ENCODE results near the gene SLAMF7. TPM values are rescaled to one million over a fixed set of nuclear protein-coding genes. Genes with fewer than 3 reads are reported as not detected.

SLAMF7 gene
- total and polyA plus RNA-seq, 10 of the 15 experiments (the other 5 are each of a cell fraction or from before 2014, with no cell fraction given) = 66.6 to 284 (median 108) TPM

GRCh38 chr1:160706526-160707235 lies 32.4 kb upstream of the SLAMF7 start:
- in situ Hi-C loops (cut with MboI) = no loop called here
- TF ChIP-seq WRNIP1 (IDR thresholded peaks at IDR 0.05; ENCODE audit: borderline replicate concordance, low read depth, low read length) (no peak), NR2C2 (IDR thresholded peaks at IDR 0.05; ENCODE audit: borderline replicate concordance, control insufficient read depth, insufficient read length, low read depth) (no peak), ATF7 (IDR thresholded peaks at IDR 0.05; ENCODE audit: low read depth) (no peak), NKRF (conservative IDR thresholded peaks at IDR 0.05) (no peak), NFIC (IDR thresholded peaks at IDR 0.05; ENCODE audit: low read depth, low read length) (peak; percentile 20; the same call in 1 of the 2 replicates), CEBPB (IDR thresholded peaks at IDR 0.05; ENCODE audit: borderline replicate concordance in 1 of 2, low read depth in 2 of 2, low read length in 2 of 2) (0 out of 4 replicates have a peak, but pooled peaks of 1 of the 2 experiments have one; percentile 52), CREM (IDR thresholded peaks at IDR 0.05; ENCODE audit: low read depth) (no peak), FOXK2 (IDR thresholded peaks at IDR 0.05) (no peak), USF1 (IDR thresholded peaks at IDR 0.05; ENCODE audit: borderline replicate concordance, extremely low read length, insufficient read depth, low read depth, low read length) (no peak), ZBED1 (IDR thresholded peaks at IDR 0.05; ENCODE audit: borderline replicate concordance) (no peak), MLLT1 (IDR thresholded peaks at IDR 0.05) (no peak), IRF5 (IDR thresholded peaks at IDR 0.05; ENCODE audit: borderline replicate concordance) (no peak), BHLHE40 (IDR thresholded peaks at IDR 0.05; ENCODE audit: borderline replicate concordance in 1 of 2, low read depth in 2 of 2, low read length in 1 of 2) (no peak)

More at GRCh38 chr1:160706526-160707235, 32.4 kb upstream of the SLAMF7 start:
- ChIA-PET SMC1A (ENCODE audit: uncharacterized antibody, unreplicated experiment) (interaction anchor here (0.8 to 7.6 kb wide), 22 partner anchors 9 to 278 kb away, joined by 3 to 82 read pairs (median 7); partner anchors contain the start of genes SLAMF1 and SLAMF7), POLR2A (interaction anchor here (0.5 to 3.7 kb wide), 20 partner anchors 17 to 332 kb away, joined by 3 to 27 read pairs (median 6); partner anchors contain the start of genes SLAMF1 and TSTD1), CTCF (interaction anchor here (0.9 to 5.7 kb wide), 16 partner anchors 9 to 278 kb away, joined by 3 to 59 read pairs (median 9); partner anchors contain the start of genes SLAMF1 and SLAMF7), RAD21 (ENCODE audit: unreplicated experiment) (interaction anchor here (0.8 to 5.4 kb wide), 16 partner anchors 18 to 363 kb away, joined by 3 to 42 read pairs (median 10); partner anchors contain the start of genes ARHGAP30 and SLAMF7)
- intact Hi-C loops (cut with micrococcal nuclease; ENCODE audit: unreplicated experiment) = loop anchor here (5.0 kb wide), 1 partner anchor 59 kb away; the partner anchor contains the start of gene SLAMF1
- Histone ChIP-seq H3K27ac (ENCODE audit: control insufficient read depth, insufficient read depth) (peak overlapping the region; percentile 100), H3K4me3 (peak overlapping the region; percentile 93), H3K9me3 (replicated peaks; ENCODE audit: control insufficient read depth, insufficient read depth, low read length) (no peaks in the 10 kb centered on the region), H3K27me3 (replicated peaks in 1 of 2; ENCODE audit: control insufficient read depth in 2 of 2, insufficient read depth in 2 of 2, low read length in 1 of 2) (no peaks in the 10 kb centered on the region), H3K4me1 (ENCODE audit: control insufficient read depth, insufficient read depth, low read length) (peaks cover 7% of the 10 kb centered on the region; the same call in 1 of the 2 replicates), H4K20me1 (ENCODE audit: control insufficient read depth, insufficient read depth) (peaks cover 7% of the 10 kb centered on the region; the same call in 1 of the 2 replicates), H3K4me2 (ENCODE audit: control insufficient read depth, insufficient read depth) (peak overlapping the region; percentile 88), H2AFZ (ENCODE audit: control insufficient read depth, low read depth, low read length) (no peak overlapping the region), H3K9ac (ENCODE audit: control insufficient read depth, insufficient read depth, low read length) (peak overlapping the region; percentile 100), H3K79me2 (ENCODE audit: control insufficient read depth, insufficient read depth, low read length) (peaks cover 99% of the 10 kb centered on the region), H3K36me3 (ENCODE audit: control insufficient read depth in 2 of 2, insufficient read depth in 2 of 2, low read length in 1 of 2) (peaks cover 6 to 12% of the 10 kb centered on the region in 2 experiments; a peak in 3 of 4 replicates)
- ATAC-seq (no peak), DNase-seq (ENCODE audit: low read depth, low spot score) (no peak), FAIRE-seq (no peak)
- 0% methylated on average over 4 of the region's 4 CpGs for WGBS (ENCODE audit: insufficient coverage, insufficient replicate concordance, low lambda C conversion rate, missing lambda C conversion rate)
- no TSS peak for BruUV-seq (replicated peaks)

Data from GM12878 (cell line).